Adrenal gland (tissue), 12 donors: Measurements from ENCODE around the gene RAD51B. TPM values are rescaled to one million over a fixed set of nuclear protein-coding genes. Genes with fewer than 3 reads are reported as not detected.

Experiments
- DNase-seq, 7 donors: peaks; one replicate each; pipeline ENCODE4 v3.0.0-alpha.2; 2019 to 2020
- H3K27ac ChIP-seq, 5 donors: fragments of 200-600 bp; sonication (generic) in 4 of 5; 1 replicate in 3 of 5; 2 replicates in 2 of 5; pipeline versions ENCODE4 v1.5.1 to v1.8.0; 2016 to 2020; ENCODE audit warnings: mild to moderate bottlenecking in 1 of 5
- H3K27me3 ChIP-seq: fragments of 200-600 bp; 2 replicates; pipeline ENCODE4 v1.8.0; 2021
- H3K36me3 ChIP-seq, 2 donors: fragments of 200-600 bp; replicated peaks in 1 of 2; 1 replicate in 1 of 2; 2 replicates in 1 of 2; pipeline versions ENCODE4 v1.5.1 to v1.8.0; 2018 to 2022
- H3K4me1 ChIP-seq, 2 donors: fragments of 200-600 bp; replicated peaks in 1 of 2; 1 replicate in 1 of 2; 2 replicates in 1 of 2; pipeline versions ENCODE4 v1.5.1 to v1.8.0; 2018 to 2021
- H3K4me3 ChIP-seq, 4 donors: fragments of 200-600 bp; sonication (generic) in 3 of 4; one replicate each; pipeline ENCODE4 v1.5.1; 2016 to 2018
- H3K9me3 ChIP-seq, 3 donors: fragments of 200-600 bp; sonication (generic) in 1 of 3; replicated peaks in 1 of 3; 1 replicate in 2 of 3; 2 replicates in 1 of 3; pipeline versions ENCODE4 v1.5.1 to v1.8.0; 2016 to 2021
- CTCF ChIP-seq, 6 experiments: fragments of 450-650 bp in 4 of 6; fragments of 200-600 bp in 2 of 6; sonication (generic) in 1 of 6; IDR thresholded peaks; 1 replicate in 5 of 6; 2 replicates in 1 of 6; pipeline versions ENCODE4 v1.5.1 to v1.8.0; 2016 to 2021; ENCODE audit warnings: antibody characterized with exemption in 6 of 6, mild to moderate bottlenecking in 2 of 6, moderate library complexity in 1 of 6
- POLR2A ChIP-seq, 2 donors: fragments of 450-650 bp; IDR thresholded peaks; one replicate each; pipeline ENCODE4 v1.6.1; 2017; ENCODE audit warnings: antibody characterized with exemption in 2 of 2, mild to moderate bottlenecking in 2 of 2, moderate library complexity in 1 of 2
- WGBS, 4 donors: extraction: QIAGEN DNeasy Blood & Tissue Kit in 2 of 4; methylation state at CpG; one replicate each; pipeline versions ENCODE4 v1.1.5 to v1.1.7; 2013 to 2017; 5-methylcytosine and 5-hydroxymethylcytosine counted together
- intact Hi-C, 2 donors: fragments of 100-400 bp; cut with DNase I; formaldehyde crosslinking; loops; one replicate each; pipeline versions ENCODE4 v1.14.1 to v1.15.0; 2022 to 2023
- polyA plus RNA-seq, 3 donors: library from polyadenylated mRNA; stranded (reverse); fragments of 200-250 nt in 2 of 3; fragments of 350-450 nt in 1 of 3; fragmentation: Illumina TruSeq in 1 of 3; extraction: RNeasy Lipid Tissue Mini Kit (QIAGEN cat#74804) in 1 of 3; gene quantifications; one replicate each; pipeline ENCODE4 v1.2.3, GENCODE V29; 2013 to 2014
- total RNA-seq, 9 donors: library from RNA; depleted of rRNA in 4 of 9; stranded (reverse); fragments of >200 nt in 4 of 9; fragments of 120-200 nt in 1 of 9; fragmentation: NEBNext Ultra II Directional in 1 of 9; extraction: Animal tissue kit (Norgen Biotek cat#: 25700) in 1 of 9; gene quantifications; one replicate each; pipeline versions ENCODE4 v1.1.0 to v1.2.4, GENCODE V29; 2013 to 2023
- donor health status: healthy with polysubstance abuse.
- donor health status: Bipolar disorder and iron deficiency.
- donor health status: DM: yes; HTN: yes; CAD: no.
- donor health status: DM: no; HTN: no; CAD: no.
- donor health status: DM: no; HTN: no; CAD: no.
- donor health status: DM: yes; HTN: yes; CAD: no.

RAD51B gene
- total and polyA plus RNA-seq, 12 donors: 2.3 to 24.6 (median 12.4) TPM

DNA sequence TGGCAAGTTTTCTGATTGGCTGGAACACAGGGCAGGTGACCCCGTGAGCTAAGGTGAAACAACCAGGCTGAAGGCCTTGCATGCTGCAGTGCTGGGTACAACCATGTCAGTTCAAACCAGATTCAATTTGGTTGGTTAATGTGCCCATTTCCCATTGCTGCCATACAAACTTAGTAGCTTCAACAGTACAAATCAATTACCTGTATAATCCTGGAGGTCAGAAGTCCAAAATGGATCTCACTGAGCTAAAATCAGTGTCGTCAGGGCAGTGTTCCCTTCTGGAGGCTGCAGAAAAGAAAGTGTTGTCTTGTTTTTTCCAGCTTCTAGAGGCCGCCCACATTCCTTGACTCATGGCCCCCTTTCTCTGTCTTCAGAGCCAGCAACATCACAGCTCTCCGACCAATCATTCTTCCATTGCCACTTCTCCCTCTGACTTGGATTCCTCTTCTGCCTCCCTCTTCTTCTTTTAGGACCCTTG, 751.6 kb downstream of the RAD51B start:
- intact Hi-C loops: no loop called here
- no peak for DNase-seq
- Histone ChIP-seq H3K9me3 (no peaks in the 10 kb centered on the region), H3K27ac (no peak overlapping the region), H3K4me3 (no peak overlapping the region), H3K4me1 (peaks cover 3 to 26% of the 10 kb centered on the region in 2 donors), H3K27me3 (no peaks in the 10 kb centered on the region), H3K36me3 (no peaks in the 10 kb centered on the region)
- 95 to 100% (median 97%) methylated on average over 3 to 4 of the region's 4 CpGs for WGBS, 4 donors
- TF ChIP-seq POLR2A (IDR thresholded peaks at IDR 0.05) (no peak), CTCF (IDR thresholded peaks at IDR 0.05) (no peak)

DNA sequence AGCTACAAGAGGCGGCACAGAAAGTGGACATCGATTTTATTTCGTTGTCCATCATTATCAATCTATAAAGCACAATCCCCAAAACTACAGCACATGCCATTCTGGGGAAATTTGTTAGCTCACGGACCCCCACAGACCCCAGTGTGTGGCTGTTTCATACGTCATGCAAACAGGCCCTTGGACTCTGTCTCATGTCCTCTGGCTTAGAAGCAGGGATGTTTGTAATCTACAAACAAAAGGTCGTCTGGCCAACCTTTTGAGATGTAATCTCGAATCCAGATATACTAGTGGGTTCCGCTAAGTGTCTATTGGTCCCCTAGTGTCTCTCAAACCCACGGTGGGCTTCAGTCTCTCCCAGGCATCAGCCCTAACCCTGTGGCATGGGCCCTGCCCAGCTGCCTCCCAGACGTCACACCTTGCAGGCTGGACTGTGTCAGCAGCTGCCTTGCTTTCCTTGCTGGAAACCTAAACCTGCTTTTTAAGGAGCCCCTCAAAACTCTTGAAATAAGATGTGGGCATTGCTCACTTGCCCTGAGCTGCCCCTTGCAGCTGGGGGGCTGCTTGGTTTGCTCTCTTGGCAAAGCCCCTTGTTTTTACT, 752.4 kb downstream of the RAD51B start:
- TF ChIP-seq CTCF (IDR thresholded peaks at IDR 0.05) (no peak), POLR2A (IDR thresholded peaks at IDR 0.05) (no peak)
- intact Hi-C loops: no loop called here
- peaks cover 1 to 22% of the 10 kb centered on the region in 2 donors for H3K4me1 ChIP-seq
- H3K27me3 ChIP-seq: no peaks in the 10 kb centered on the region
- H3K36me3 ChIP-seq: no peaks in the 10 kb centered on the region
- WGBS, 4 donors: 79 to 96% (median 86%) methylated on average over 6 to 10 of the region's 10 CpGs
- H3K4me3 ChIP-seq: no peak overlapping the region
- no peak for DNase-seq
- no peaks in the 10 kb centered on the region for H3K9me3 ChIP-seq
- no peak overlapping the region for H3K27ac ChIP-seq

GRCh38 chr14:68573126-68573525, 753.5 kb downstream of the RAD51B start:
- Histone ChIP-seq H3K36me3 (no peaks in the 10 kb centered on the region), H3K27me3 (no peaks in the 10 kb centered on the region), H3K9me3 (no peaks in the 10 kb centered on the region), H3K4me1 (peaks cover 4 to 27% of the 10 kb centered on the region in 2 donors), H3K4me3 (no peak overlapping the region), H3K27ac (no peak overlapping the region)
- DNase-seq: no peak
- intact Hi-C loops: no loop called here
- TF ChIP-seq CTCF (IDR thresholded peaks at IDR 0.05) (no peak), POLR2A (IDR thresholded peaks at IDR 0.05) (no peak)
- 90 to 97% (median 94%) methylated on average over 6 of the region's 6 CpGs for WGBS, 4 donors

DNA sequence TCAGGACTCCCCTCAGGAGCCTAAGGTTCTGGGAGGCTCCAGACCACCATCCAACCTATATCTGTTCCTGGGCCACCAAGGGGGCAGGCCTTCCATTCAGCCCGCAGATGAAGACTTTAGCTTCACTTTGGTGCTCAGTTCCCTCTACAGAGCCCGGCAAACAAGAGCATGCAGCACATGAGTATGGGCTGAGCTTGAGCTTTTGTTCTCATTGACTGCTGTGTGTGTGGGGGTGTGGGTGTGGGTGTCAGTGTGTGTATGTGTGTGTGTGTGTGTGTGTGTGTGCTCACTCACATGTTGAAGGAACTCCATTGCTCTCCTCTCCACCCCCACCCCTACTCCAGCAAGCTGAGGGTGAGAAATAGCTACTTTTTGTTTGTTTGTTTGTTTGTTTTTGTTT, 754.1 kb downstream of the RAD51B start:
- H3K27me3 ChIP-seq: no peaks in the 10 kb centered on the region
- H3K27ac ChIP-seq: no peak overlapping the region
- no peak overlapping the region for H3K4me3 ChIP-seq
- intact Hi-C loops: no loop called here
- no peak for TF ChIP-seq CTCF (IDR thresholded peaks at IDR 0.05)
- TF ChIP-seq POLR2A (IDR thresholded peaks at IDR 0.05): no peak
- no peak for DNase-seq
- no peaks in the 10 kb centered on the region for H3K36me3 ChIP-seq
- 88 to 100% (median 94%) methylated on average over 2 of the region's 2 CpGs for WGBS, 4 donors
- peaks cover 4 to 25% of the 10 kb centered on the region in 2 donors for H3K4me1 ChIP-seq
- H3K9me3 ChIP-seq: no peaks in the 10 kb centered on the region
